ENCODE measurements around the gene ELN. TPM values are rescaled to one million over a fixed set of nuclear protein-coding genes. Genes with fewer than 3 reads are reported as not detected.

The ELN gene
- total and polyA plus RNA-seq, 2 donors (not counting 1 experiment from before 2014, with no cell fraction given) = not detected

- H3K27ac ChIP-seq (ENCODE audit: low read length in 2 of 2) = no peak overlapping the region
- Mint-ChIP-seq H3K27ac (no peak overlapping the region), H3K4me3 (no peak overlapping the region), H3K4me1 (no peaks in the 10 kb centered on the region), H3K27me3 (peaks cover 13% of the 10 kb centered on the region), H3K9me3 (ENCODE audit: insufficient read depth) (no peaks in the 10 kb centered on the region)
- POLR2A ChIA-PET = no interaction called here
- no peak for DNase-seq
- WGBS (ENCODE audit: insufficient coverage) = 92% methylated on average over 4 of the region's 8 CpGs
- ATAC-seq (ENCODE audit: low read depth) = no peak
- H3K9ac ChIP-seq (ENCODE audit: low read length) = no peak overlapping the region
- H2AFZ ChIP-seq (ENCODE audit: insufficient read depth, low read depth, low read length, poor library complexity, severe bottlenecking) = no peak overlapping the region
- TF ChIP-seq CTCF (IDR thresholded peaks at IDR 0.05) (no peak), EZH2 (IDR thresholded peaks at IDR 0.05; ENCODE audit: borderline replicate concordance, insufficient read depth, low read depth, low read length, poor library complexity, severe bottlenecking) (no peak)
- no peaks in the 10 kb centered on the region for H3K9me3 ChIP-seq (ENCODE audit: control extremely low read depth in 1 of 3, control insufficient read depth in 2 of 3, insufficient read depth in 1 of 3, low read length in 2 of 3)
- no peaks in the 10 kb centered on the region for H3K36me3 ChIP-seq (replicated peaks in 1 of 2; ENCODE audit: control extremely low read depth in 1 of 2, control insufficient read depth in 1 of 2, extremely low read depth in 1 of 2, insufficient read depth in 2 of 2, low read length in 1 of 2)
- H4K20me1 ChIP-seq (ENCODE audit: control insufficient read depth, insufficient read depth, low read length, poor library complexity, severe bottlenecking) = no peaks in the 10 kb centered on the region
- no peaks in the 10 kb centered on the region for H3K4me1 ChIP-seq (ENCODE audit: control insufficient read depth in 2 of 2, insufficient read depth in 2 of 2, low read length in 2 of 2)
- CTCF ChIA-PET = interaction anchor here (0.9 kb wide), 1 partner anchor 11 kb away, joined by 5 read pairs; no protein-coding TSS in a partner anchor
- H3K4me2 ChIP-seq (replicated peaks; ENCODE audit: low read depth, low read length, poor library complexity, severe bottlenecking) = no peak overlapping the region
- no peak overlapping the region for H3K4me3 ChIP-seq (ENCODE audit: control extremely low read depth in 1 of 5, extremely low read depth in 1 of 5, insufficient read depth in 1 of 5, low read depth in 2 of 5, low read length in 4 of 5)
- no peaks in the 10 kb centered on the region for H3K79me2 ChIP-seq (ENCODE audit: control insufficient read depth, insufficient read depth, low read length)
- intact Hi-C loops (cut with micrococcal nuclease) = no loop called here
- no peaks in the 10 kb centered on the region for H3K27me3 ChIP-seq (replicated peaks in 1 of 4; ENCODE audit: control extremely low read depth in 1 of 4, control insufficient read depth in 3 of 4, insufficient read depth in 4 of 4, low read length in 3 of 4)
Measured at GRCh38 chr7:74037609-74038008, 9.6 kb downstream of the ELN start.

GRCh38 chr7:74038194-74038961 lies 10.4 kb downstream of the ELN start:
- Mint-ChIP-seq H3K9me3 (ENCODE audit: insufficient read depth) (no peaks in the 10 kb centered on the region), H3K27ac (no peak overlapping the region), H3K27me3 (peaks cover 13% of the 10 kb centered on the region), H3K4me1 (no peaks in the 10 kb centered on the region), H3K4me3 (no peak overlapping the region)
- TF ChIP-seq EZH2 (IDR thresholded peaks at IDR 0.05; ENCODE audit: borderline replicate concordance, insufficient read depth, low read depth, low read length, poor library complexity, severe bottlenecking) = no peak
- no peak for TF ChIP-seq CTCF (IDR thresholded peaks at IDR 0.05)
- ATAC-seq (ENCODE audit: low read depth) (no peak), DNase-seq (no peak)
- no peak overlapping the region for H2AFZ ChIP-seq (ENCODE audit: insufficient read depth, low read depth, low read length, poor library complexity, severe bottlenecking)
- H3K27me3 ChIP-seq (replicated peaks in 1 of 4; ENCODE audit: control extremely low read depth in 1 of 4, control insufficient read depth in 3 of 4, insufficient read depth in 4 of 4, low read length in 3 of 4) = no peaks in the 10 kb centered on the region
- no peak overlapping the region for H3K4me2 ChIP-seq (replicated peaks; ENCODE audit: low read depth, low read length, poor library complexity, severe bottlenecking)
- H4K20me1 ChIP-seq (ENCODE audit: control insufficient read depth, insufficient read depth, low read length, poor library complexity, severe bottlenecking) = no peaks in the 10 kb centered on the region
- ChIA-PET POLR2A (no interaction called here), CTCF (interaction anchor here (0.8 to 2.1 kb wide), 2 partner anchors 11 to 13 kb away, joined by 3 to 8 read pairs; no protein-coding TSS in a partner anchor)
- H3K9me3 ChIP-seq (ENCODE audit: control extremely low read depth in 1 of 3, control insufficient read depth in 2 of 3, insufficient read depth in 1 of 3, low read length in 2 of 3) = no peaks in the 10 kb centered on the region
- H3K4me1 ChIP-seq (ENCODE audit: control insufficient read depth in 2 of 2, insufficient read depth in 2 of 2, low read length in 2 of 2) = no peaks in the 10 kb centered on the region
- H3K79me2 ChIP-seq (ENCODE audit: control insufficient read depth, insufficient read depth, low read length) = no peaks in the 10 kb centered on the region
- 88% methylated on average over 15 of the region's 16 CpGs for WGBS (ENCODE audit: insufficient coverage)
- no peak overlapping the region for H3K9ac ChIP-seq (ENCODE audit: low read length)
- H3K4me3 ChIP-seq (ENCODE audit: control extremely low read depth in 1 of 5, extremely low read depth in 1 of 5, insufficient read depth in 1 of 5, low read depth in 2 of 5, low read length in 4 of 5) = no peak overlapping the region
- no peaks in the 10 kb centered on the region for H3K36me3 ChIP-seq (replicated peaks in 1 of 2; ENCODE audit: control extremely low read depth in 1 of 2, control insufficient read depth in 1 of 2, extremely low read depth in 1 of 2, insufficient read depth in 2 of 2, low read length in 1 of 2)
- H3K27ac ChIP-seq (ENCODE audit: low read length in 2 of 2) = no peak overlapping the region
- intact Hi-C loops (cut with micrococcal nuclease) = no loop called here
